ENCODE data around the gene LARP4B. TPM values are rescaled to one million over a fixed set of nuclear protein-coding genes. Genes with fewer than 3 reads are reported as not detected.

Gene LARP4B
- total RNA-seq, 1 experiment from 2014 or later, result 75.4 TPM

DNA sequence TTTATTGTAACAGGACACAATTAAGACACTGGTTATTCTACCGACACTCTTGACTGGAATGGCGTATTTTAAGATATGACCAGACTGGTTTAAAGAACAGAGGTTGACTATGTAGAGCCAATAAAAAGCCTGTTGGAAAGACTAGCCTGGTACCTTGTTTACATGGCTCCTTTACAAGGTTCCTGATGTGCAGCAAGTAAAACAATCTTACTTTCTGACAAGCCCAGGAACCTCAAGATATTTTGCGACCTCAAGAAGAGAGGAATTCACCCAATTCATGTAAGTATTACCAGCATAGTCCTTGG lies 14.1 kb downstream of the LARP4B start:
- no peak overlapping the region for H3K9ac ChIP-seq (ENCODE audit: low read length)
- DNase-seq, result no peak
- no peak overlapping the region for H3K27ac ChIP-seq (ENCODE audit: low read length)
- no peaks in the 10 kb centered on the region for H3K9me3 ChIP-seq (ENCODE audit: low read length)
- H3K27me3 ChIP-seq (ENCODE audit: low read length), result no peaks in the 10 kb centered on the region
- no peak overlapping the region for H3K4me3 ChIP-seq (ENCODE audit: low read length)
- H4K20me1 ChIP-seq (ENCODE audit: insufficient read depth, low read depth, low read length), result peaks cover 70% of the 10 kb centered on the region
- peaks cover 100% of the 10 kb centered on the region for H3K79me2 ChIP-seq (ENCODE audit: low read length)
- H3K4me1 ChIP-seq (ENCODE audit: low read length), result no peaks in the 10 kb centered on the region
- no peaks in the 10 kb centered on the region for H3K9me2 ChIP-seq (replicated peaks; ENCODE audit: insufficient read depth, low read length)
- no peak overlapping the region for H2AFZ ChIP-seq (ENCODE audit: low read length)
- H3K4me2 ChIP-seq (ENCODE audit: low read depth, low read length, poor library complexity, severe bottlenecking), result no peak overlapping the region
- H3K36me3 ChIP-seq (ENCODE audit: insufficient read depth, low read length), result peaks cover 10% of the 10 kb centered on the region; the same call in 1 of the 2 replicates

DNA sequence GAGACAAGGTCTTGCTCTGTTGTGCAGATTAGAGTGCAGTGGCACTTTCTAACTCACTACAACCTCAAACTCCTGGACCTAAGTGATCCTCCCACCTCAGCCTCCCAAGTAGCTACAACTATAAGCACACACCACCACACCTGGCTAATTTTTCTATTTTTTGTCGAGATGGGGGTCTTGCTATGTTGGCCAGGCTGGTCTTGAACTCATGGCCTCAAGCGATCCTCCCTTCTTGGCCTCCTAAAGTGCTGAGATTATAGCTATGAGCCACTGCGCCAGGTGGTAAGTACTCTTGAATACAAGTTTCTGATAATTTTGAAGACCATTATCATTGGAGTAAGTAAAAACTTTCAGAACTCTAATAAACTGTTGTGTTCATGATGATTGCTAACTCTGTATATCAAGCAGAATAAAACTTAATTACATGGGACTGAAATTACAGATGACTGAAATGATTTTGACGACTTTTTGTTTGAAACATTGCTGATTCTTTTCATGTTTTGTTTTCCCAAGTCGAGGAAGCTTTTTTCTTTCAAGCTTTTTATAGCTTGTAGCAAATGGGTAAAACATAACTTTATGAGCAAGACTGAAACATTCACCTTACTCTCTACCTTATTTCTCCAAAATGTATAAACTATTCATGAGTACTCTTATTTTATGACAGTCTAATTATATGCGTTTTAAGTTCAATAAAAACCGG lies 14.6 kb downstream of the LARP4B start:
- DNase-seq, result no peak
- no peak overlapping the region for H3K27ac ChIP-seq (ENCODE audit: low read length)
- H3K9me2 ChIP-seq (replicated peaks; ENCODE audit: insufficient read depth, low read length), result no peaks in the 10 kb centered on the region
- no peak overlapping the region for H2AFZ ChIP-seq (ENCODE audit: low read length)
- peaks cover 12% of the 10 kb centered on the region; the same call in 1 of the 2 replicates for H3K36me3 ChIP-seq (ENCODE audit: insufficient read depth, low read length)
- peaks cover 100% of the 10 kb centered on the region for H3K79me2 ChIP-seq (ENCODE audit: low read length)
- H3K27me3 ChIP-seq (ENCODE audit: low read length), result no peaks in the 10 kb centered on the region
- no peaks in the 10 kb centered on the region for H3K9me3 ChIP-seq (ENCODE audit: low read length)
- no peak overlapping the region for H3K4me3 ChIP-seq (ENCODE audit: low read length)
- H4K20me1 ChIP-seq (ENCODE audit: insufficient read depth, low read depth, low read length), result peaks cover 71% of the 10 kb centered on the region
- no peak overlapping the region for H3K4me2 ChIP-seq (ENCODE audit: low read depth, low read length, poor library complexity, severe bottlenecking)
- no peak overlapping the region for H3K9ac ChIP-seq (ENCODE audit: low read length)
- no peaks in the 10 kb centered on the region for H3K4me1 ChIP-seq (ENCODE audit: low read length)

DNA sequence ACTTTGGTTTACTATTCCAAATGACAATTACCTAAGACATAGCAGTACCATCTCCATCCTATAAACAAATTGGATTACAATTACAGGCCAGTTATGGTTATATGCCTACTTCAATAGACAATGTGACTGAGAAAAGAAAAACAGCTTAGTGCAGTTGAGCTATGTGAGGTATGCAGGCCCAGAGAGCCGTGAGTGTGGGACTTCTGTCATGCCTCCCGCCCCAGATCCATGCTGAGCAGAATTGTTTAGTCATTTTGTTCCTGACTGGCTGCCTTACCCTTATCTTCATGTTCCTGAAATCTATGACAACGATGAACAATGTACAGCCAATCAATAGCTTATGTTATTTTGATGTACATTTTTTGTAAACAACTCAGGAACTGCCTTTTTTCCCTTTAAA lies 21.7 kb downstream of the LARP4B start:
- Histone ChIP-seq H3K79me2 (ENCODE audit: low read length) (peaks cover 99% of the 10 kb centered on the region), H4K20me1 (ENCODE audit: insufficient read depth, low read depth, low read length) (peaks cover 35% of the 10 kb centered on the region), H3K9me2 (replicated peaks; ENCODE audit: insufficient read depth, low read length) (no peaks in the 10 kb centered on the region), H3K27me3 (ENCODE audit: low read length) (no peaks in the 10 kb centered on the region), H3K9me3 (ENCODE audit: low read length) (no peaks in the 10 kb centered on the region), H3K27ac (ENCODE audit: low read length) (no peak overlapping the region), H3K36me3 (ENCODE audit: insufficient read depth, low read length) (peaks cover 24% of the 10 kb centered on the region; the same call in 1 of the 2 replicates), H3K4me1 (ENCODE audit: low read length) (peaks cover 18% of the 10 kb centered on the region), H3K4me2 (ENCODE audit: low read depth, low read length, poor library complexity, severe bottlenecking) (no peak overlapping the region), H3K4me3 (ENCODE audit: low read length) (no peak overlapping the region), H2AFZ (ENCODE audit: low read length) (no peak overlapping the region), H3K9ac (ENCODE audit: low read length) (no peak overlapping the region)
- no peak for DNase-seq

GRCh38 chr10:905972-906371 lies 25.5 kb downstream of the LARP4B start:
- Histone ChIP-seq H3K4me2 (ENCODE audit: low read depth, low read length, poor library complexity, severe bottlenecking) (no peak overlapping the region), H4K20me1 (ENCODE audit: insufficient read depth, low read depth, low read length) (peaks cover 15% of the 10 kb centered on the region; the same call in 1 of the 2 replicates), H3K27me3 (ENCODE audit: low read length) (no peaks in the 10 kb centered on the region), H3K9ac (ENCODE audit: low read length) (no peak overlapping the region), H3K36me3 (ENCODE audit: insufficient read depth, low read length) (peaks cover 23% of the 10 kb centered on the region; the same call in 1 of the 2 replicates), H3K4me1 (ENCODE audit: low read length) (peaks cover 18% of the 10 kb centered on the region), H3K9me3 (ENCODE audit: low read length) (no peaks in the 10 kb centered on the region), H2AFZ (ENCODE audit: low read length) (no peak overlapping the region), H3K4me3 (ENCODE audit: low read length) (no peak overlapping the region), H3K9me2 (replicated peaks; ENCODE audit: insufficient read depth, low read length) (no peaks in the 10 kb centered on the region), H3K79me2 (ENCODE audit: low read length) (peaks cover 98% of the 10 kb centered on the region), H3K27ac (ENCODE audit: low read length) (no peak overlapping the region)
- no peak for DNase-seq

GRCh38 chr10:905503-905902 lies 26.0 kb downstream of the LARP4B start:
- no peaks in the 10 kb centered on the region for H3K9me2 ChIP-seq (replicated peaks; ENCODE audit: insufficient read depth, low read length)
- H3K9me3 ChIP-seq (ENCODE audit: low read length), result no peaks in the 10 kb centered on the region
- H3K4me1 ChIP-seq (ENCODE audit: low read length), result peaks cover 18% of the 10 kb centered on the region
- H3K36me3 ChIP-seq (ENCODE audit: insufficient read depth, low read length), result peaks cover 23% of the 10 kb centered on the region; the same call in 1 of the 2 replicates
- H3K9ac ChIP-seq (ENCODE audit: low read length), result no peak overlapping the region
- peaks cover 15% of the 10 kb centered on the region; the same call in 1 of the 2 replicates for H4K20me1 ChIP-seq (ENCODE audit: insufficient read depth, low read depth, low read length)
- no peak for DNase-seq
- no peak overlapping the region for H3K27ac ChIP-seq (ENCODE audit: low read length)
- peaks cover 97% of the 10 kb centered on the region for H3K79me2 ChIP-seq (ENCODE audit: low read length)
- H3K4me2 ChIP-seq (ENCODE audit: low read depth, low read length, poor library complexity, severe bottlenecking), result no peak overlapping the region
- no peak overlapping the region for H2AFZ ChIP-seq (ENCODE audit: low read length)
- no peak overlapping the region for H3K4me3 ChIP-seq (ENCODE audit: low read length)
- H3K27me3 ChIP-seq (ENCODE audit: low read length), result no peaks in the 10 kb centered on the region

GRCh38 chr10:904403-904802 lies 27.1 kb downstream of the LARP4B start:
- Histone ChIP-seq H3K9me3 (ENCODE audit: low read length) (no peaks in the 10 kb centered on the region), H2AFZ (ENCODE audit: low read length) (no peak overlapping the region), H3K4me1 (ENCODE audit: low read length) (peaks cover 21% of the 10 kb centered on the region), H3K36me3 (ENCODE audit: insufficient read depth, low read length) (peaks cover 19% of the 10 kb centered on the region; the same call in 1 of the 2 replicates), H4K20me1 (ENCODE audit: insufficient read depth, low read depth, low read length) (peaks cover 15% of the 10 kb centered on the region; the same call in 1 of the 2 replicates), H3K4me3 (ENCODE audit: low read length) (no peak overlapping the region), H3K27me3 (ENCODE audit: low read length) (no peaks in the 10 kb centered on the region), H3K9ac (ENCODE audit: low read length) (no peak overlapping the region), H3K9me2 (replicated peaks; ENCODE audit: insufficient read depth, low read length) (no peaks in the 10 kb centered on the region), H3K27ac (ENCODE audit: low read length) (no peak overlapping the region), H3K79me2 (ENCODE audit: low read length) (peaks cover 96% of the 10 kb centered on the region), H3K4me2 (ENCODE audit: low read depth, low read length, poor library complexity, severe bottlenecking) (no peak overlapping the region)
- DNase-seq, result no peak

- no peak overlapping the region for H3K27ac ChIP-seq (ENCODE audit: low read length)
- no peak overlapping the region for H2AFZ ChIP-seq (ENCODE audit: low read length)
- no peaks in the 10 kb centered on the region for H3K9me2 ChIP-seq (replicated peaks; ENCODE audit: insufficient read depth, low read length)
- H3K4me2 ChIP-seq (ENCODE audit: low read depth, low read length, poor library complexity, severe bottlenecking), result no peak overlapping the region
- DNase-seq, result no peak
- H3K4me1 ChIP-seq (ENCODE audit: low read length), result peaks cover 7% of the 10 kb centered on the region; the same call in 1 of the 2 replicates
- no peak overlapping the region for H3K9ac ChIP-seq (ENCODE audit: low read length)
- H3K27me3 ChIP-seq (ENCODE audit: low read length), result no peaks in the 10 kb centered on the region
- H3K4me3 ChIP-seq (ENCODE audit: low read length), result no peak overlapping the region
- H3K9me3 ChIP-seq (ENCODE audit: low read length), result no peaks in the 10 kb centered on the region
- no peaks in the 10 kb centered on the region; the same call in 1 of the 2 replicates for H3K36me3 ChIP-seq (ENCODE audit: insufficient read depth, low read length)
- peaks cover 97% of the 10 kb centered on the region for H3K79me2 ChIP-seq (ENCODE audit: low read length)
- peaks cover 14% of the 10 kb centered on the region for H4K20me1 ChIP-seq (ENCODE audit: insufficient read depth, low read depth, low read length)
Measured at GRCh38 chr10:898141-898540, 33.4 kb downstream of the LARP4B start.

- H3K9me2 ChIP-seq (replicated peaks; ENCODE audit: insufficient read depth, low read length), result no peaks in the 10 kb centered on the region
- peaks cover 97% of the 10 kb centered on the region for H3K79me2 ChIP-seq (ENCODE audit: low read length)
- H2AFZ ChIP-seq (ENCODE audit: low read length), result no peak overlapping the region
- no peak overlapping the region for H3K9ac ChIP-seq (ENCODE audit: low read length)
- H3K9me3 ChIP-seq (ENCODE audit: low read length), result no peaks in the 10 kb centered on the region
- no peak overlapping the region for H3K4me3 ChIP-seq (ENCODE audit: low read length)
- H3K27ac ChIP-seq (ENCODE audit: low read length), result no peak overlapping the region
- no peaks in the 10 kb centered on the region for H3K27me3 ChIP-seq (ENCODE audit: low read length)
- H3K36me3 ChIP-seq (ENCODE audit: insufficient read depth, low read length), result no peaks in the 10 kb centered on the region
- no peak overlapping the region for H3K4me2 ChIP-seq (ENCODE audit: low read depth, low read length, poor library complexity, severe bottlenecking)
- peaks cover 11% of the 10 kb centered on the region for H4K20me1 ChIP-seq (ENCODE audit: insufficient read depth, low read depth, low read length)
- DNase-seq, result no peak
- peaks cover 7% of the 10 kb centered on the region; the same call in 1 of the 2 replicates for H3K4me1 ChIP-seq (ENCODE audit: low read length)
Measured at GRCh38 chr10:896982-897381, 34.5 kb downstream of the LARP4B start.
